Stimulated activated CD4-positive, alpha-beta T cell treated with anti-CD3 and anti-CD28 coated beads, Interleukin-2, amount 100 ng/mL, for 4 hours (primary cell): ENCODE measurements around the gene GARIN3.

Experiments
- DNase-seq: peaks from one replicate; pipeline ENCODE4 v3.0.0-alpha.2; 2020; ENCODE audit warnings: low read depth

GARIN3 gene

DNA sequence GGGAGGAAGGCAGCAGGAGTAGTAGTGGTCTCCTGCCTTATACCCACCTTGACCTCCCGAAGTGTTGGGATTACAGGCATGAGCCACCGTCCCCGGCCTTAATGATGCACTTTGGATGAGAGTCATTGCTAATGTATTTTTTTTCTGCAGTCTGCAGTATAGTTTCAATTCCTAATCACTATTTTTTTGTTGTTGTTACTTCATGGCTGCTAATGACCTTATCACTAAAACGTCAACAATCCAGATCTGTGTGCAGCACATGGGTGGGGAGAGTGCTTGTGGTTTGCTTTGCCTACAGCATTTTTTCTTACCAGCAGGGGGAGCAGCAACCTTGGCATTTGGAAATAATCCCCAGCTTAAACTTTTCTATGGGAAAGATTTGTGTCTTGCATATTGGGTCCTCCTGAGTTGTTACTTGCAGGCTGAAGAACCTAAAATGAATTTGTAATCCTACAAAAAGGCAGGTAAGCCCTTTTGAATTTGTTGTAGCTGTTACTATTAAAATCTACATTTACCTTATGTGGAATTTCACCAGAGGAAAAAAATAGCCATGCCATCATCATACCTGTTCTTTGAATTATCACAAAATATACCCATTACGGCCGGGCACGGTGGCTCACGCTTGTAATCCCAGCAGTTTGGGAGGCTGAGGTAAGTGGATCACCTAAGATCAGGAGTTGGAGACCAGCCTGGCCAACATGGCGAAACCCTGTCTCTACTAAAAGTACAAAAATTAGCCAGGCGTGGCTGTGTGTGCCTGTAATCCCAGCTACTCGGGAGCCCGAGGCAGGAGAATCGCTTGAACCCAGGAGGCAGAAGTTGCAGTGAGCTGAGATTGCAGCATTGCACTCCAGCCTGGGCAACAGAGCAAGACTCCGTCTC lies 17.1 kb downstream of the GARIN3 start:
- peak; percentile 80 for DNase-seq

DNA sequence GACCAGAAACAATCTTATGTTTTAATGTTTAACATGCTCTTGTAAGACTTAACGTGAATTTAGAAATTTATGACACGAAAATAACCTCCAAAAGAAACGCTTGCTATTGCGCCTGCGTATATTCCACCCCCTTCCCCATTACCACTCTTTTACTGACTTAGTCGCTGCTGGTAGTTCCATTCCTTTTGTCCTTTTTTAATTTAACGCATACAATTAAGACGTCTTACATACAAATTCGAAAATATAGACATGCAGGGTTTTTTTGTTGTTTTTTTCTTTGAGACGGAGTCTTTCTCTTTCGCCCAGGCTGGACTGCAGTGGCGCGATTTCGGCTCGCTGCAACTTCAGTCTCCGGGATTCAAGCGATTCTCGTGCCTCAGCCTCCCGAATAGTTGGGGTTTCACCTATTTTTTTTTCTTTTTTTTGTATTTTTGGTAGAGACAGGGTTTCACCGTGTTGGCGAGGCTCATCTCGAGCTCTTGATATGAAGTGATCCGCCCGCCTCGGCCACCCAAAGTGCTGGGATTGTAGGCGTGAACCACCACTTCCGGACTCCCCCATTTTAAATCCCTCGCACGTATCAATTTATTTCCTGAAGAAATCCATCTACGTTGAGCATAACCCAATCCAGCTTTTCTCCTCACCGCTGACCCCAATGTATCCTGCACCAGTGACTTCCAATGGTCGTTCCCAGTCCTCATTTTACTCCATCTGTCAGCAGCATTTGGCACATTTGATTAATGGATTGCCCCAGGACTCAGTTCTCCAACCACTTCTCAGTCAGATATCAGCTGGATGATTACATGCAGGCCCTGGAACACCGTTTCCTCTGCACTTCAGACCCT lies 22.7 kb downstream of the GARIN3 start:
- DNase-seq: no peak

DNA sequence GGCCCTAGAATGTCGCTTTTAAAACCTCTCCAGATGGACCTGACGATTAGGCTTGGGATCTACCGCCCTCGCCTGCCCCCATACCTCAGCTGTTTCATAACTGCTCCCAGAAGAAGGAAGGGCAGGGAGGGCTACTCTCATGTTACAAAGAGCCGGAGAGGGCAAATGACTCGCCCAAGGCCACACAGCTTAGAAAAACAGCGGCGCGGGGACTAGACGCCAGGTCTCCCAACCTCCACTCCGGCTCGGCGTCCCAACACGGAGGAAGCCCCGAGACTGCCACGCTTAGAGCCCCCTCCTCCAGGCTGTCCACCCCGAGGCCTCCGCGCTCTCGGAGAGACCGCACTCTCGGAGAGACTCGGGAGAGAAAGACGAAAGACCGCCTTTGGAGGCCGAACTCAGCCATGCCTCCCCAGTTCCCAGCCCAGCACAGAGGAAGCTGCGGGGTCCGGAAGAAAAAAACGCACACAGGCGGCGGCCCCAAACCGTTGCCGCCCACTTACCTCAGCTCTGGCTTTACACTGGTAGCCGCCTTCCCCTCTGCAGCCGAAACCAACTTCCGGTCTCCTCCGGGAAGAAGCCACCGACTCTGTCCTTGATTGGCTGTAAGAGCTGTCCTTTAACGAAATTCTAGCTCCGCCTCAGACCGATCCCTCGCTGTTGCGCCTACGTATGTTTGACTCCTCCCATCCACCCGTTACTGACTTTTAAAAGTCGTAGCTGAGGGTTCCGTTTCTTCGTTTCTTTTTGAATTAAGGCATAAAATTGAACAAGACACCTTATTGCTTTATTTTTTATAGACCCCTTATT lies 23.5 kb downstream of the GARIN3 start, which contains the start of gene MED7:
TSS of gene MED7 (minus strand) at position 549 of the 810 bp plus-strand sequence. CDS start 3,434 bp downstream, outside the sequence.
- DNase-seq: peak; percentile 88

DNA sequence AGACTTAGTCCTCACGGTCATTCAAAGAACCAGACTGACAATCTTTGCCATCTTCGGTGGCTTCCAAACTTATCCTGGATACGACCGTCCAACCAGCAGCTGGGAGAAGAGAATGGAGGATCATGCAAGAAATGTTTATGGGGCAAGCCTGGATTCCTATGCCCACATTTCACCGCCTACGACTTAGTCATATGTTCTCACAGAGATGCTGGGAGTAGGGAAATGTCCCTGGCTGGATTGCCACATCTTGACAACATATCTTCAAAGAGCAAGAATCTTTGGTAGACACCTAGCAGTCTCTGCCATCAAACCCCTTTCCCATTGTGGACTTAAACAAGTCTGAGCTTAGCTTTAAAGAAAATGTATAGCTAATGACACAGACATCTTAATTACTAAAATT lies 28.4 kb downstream of the GARIN3 start:
- no peak for DNase-seq

DNA sequence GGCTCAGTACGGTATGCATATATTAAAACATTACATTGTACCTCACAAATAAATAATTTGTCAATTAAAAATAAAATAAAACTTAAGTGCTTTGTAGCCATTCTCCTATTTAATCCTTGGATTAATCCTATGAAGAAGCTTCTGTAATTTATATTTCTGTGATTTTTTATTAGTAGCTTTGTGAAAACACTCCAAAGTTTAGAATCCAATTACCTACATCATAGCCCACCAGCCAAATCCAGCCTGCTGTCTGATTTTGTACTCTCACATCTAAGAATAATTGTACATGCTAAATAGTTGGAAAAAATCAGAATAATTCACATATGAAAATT lies 33.8 kb downstream of the GARIN3 start:
- DNase-seq: no peak

DNA sequence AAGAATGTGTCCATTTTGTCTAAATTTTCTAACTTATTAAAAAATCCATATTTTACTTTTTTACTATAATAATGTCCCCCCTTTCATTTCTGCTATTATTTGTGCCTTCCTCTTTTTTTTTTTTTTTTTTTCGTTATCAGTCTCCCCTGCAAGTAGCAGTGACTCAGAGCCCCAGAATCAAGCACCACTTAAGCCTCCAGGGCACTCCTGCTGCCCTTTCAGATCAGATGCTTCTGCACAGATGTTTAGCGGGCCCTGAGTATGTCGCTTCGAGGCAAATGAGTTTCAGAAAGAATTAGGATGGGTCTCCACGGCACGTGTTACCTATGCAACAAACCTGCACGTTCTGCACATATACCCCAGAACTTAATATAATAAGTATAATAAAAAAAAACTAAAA lies 35.1 kb downstream of the GARIN3 start:
- no peak for DNase-seq

DNA sequence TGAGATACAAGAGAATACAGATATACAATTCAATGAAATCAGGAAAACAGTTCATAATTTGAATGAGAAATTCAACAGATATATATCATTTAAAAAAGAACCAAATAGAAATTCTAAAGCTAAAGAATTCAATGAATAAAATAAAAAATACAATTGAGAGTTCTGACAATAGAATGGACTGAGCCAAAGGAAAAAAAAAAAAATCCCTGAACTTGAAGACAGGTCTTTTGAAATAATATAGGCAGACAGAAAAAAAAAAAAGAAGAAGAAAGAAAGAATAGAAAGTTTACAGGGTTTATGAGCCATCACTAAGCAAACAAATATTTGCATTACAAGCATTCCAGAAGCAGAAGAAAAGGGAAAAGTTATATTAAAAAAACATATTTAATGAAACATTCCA lies 44.4 kb downstream of the GARIN3 start:
- DNase-seq: no peak

DNA sequence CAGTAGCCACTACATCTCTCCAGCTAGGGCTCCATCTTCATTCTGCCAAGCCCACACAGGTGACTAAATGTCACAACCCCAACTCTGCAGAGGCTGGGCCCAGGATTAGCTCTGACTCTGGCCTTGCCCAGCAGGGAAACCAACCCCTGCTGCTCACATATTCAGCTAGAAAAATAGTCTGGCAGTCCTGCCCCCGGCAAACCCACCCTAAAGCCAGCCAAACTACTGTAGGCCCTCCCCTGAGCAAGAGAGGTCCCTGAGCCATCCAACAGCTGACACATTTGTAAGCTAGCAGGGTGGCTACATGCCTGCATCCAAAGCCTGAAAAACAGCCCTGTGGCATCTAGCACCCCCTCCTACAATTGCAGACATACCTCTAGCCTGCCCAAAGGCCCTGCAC lies 46.0 kb downstream of the GARIN3 start:
- no peak for DNase-seq

DNA sequence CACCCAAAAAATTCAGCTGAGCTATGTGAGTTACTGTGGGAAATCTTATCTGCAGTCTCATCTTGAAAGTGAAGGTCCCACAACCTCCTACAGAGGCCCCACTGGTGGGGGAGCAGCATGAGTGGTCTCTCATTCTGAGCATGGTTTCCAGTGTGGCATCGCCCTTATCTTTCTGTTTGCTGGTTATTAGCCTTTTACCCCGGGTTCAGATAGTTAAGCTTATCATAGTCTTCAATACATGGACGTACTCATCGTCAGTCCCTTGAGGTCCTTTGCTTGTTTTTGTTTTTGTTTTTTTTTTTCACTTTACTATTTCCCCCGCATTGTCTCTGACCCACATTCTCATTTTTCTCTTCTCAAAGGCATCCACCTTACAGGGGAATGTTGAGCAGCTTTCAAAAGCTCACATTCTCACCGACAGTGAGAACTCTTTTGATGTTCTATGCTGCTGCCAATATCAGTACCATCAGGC lies 49.5 kb downstream of the GARIN3 start:
- DNase-seq: no peak

DNA sequence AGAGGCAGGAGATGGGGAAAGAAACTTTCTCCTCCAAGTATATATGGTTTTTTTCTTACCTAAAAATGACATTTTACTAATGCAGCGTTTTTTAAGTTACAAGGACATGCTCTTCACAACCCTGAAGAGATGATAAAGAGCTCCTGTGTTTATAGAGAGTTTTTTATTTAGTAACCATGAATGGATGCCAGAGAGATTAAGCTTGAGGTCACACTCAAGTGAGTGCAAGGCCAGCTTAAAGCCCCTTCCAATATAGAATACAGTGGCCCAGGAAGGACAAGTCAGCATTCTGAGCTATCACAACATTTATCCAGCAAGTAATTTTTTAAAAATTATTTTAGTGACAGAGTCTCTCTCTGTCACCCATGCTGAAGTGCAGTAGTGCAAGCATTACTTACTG lies 50.6 kb downstream of the GARIN3 start:
- no peak for DNase-seq

DNA sequence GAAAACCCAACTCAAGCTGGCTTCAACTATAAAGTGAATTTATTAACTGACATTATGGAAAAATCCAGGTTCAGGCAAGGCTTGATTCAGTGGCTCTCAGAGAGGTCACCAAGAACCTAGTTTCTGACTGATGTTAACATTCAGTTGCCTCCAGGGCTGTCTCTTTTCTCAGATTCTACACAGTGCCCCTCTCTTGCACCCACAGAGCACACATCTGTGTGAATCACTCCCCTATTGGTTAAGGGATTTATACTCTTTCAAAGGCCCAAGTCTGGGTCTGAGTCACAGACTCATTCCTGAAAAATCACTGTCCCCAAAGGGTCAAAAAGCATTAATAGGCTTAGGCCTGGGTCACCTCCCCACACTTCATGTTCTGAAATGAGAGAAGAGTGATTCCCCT lies 51.1 kb downstream of the GARIN3 start:
- DNase-seq: no peak

DNA sequence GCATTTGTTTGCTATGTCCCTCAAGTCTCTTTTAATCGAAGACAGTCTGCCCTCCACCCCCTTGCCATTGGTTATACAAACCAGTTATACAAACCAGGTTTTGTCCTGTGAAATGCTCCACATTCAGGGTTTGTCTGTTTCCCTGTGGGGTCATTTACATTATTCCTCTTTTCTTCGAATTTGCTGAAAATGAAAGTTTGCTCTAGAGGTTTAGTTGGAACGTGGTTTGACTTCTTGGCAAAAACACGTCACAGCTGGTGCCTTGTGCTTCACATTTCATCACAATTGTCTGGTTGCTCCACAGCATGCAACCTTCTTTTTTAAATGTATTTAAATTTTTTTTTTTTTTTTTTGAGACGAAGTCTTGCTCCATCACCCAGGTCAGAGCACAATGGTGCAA lies 53.1 kb downstream of the GARIN3 start:
- no peak for DNase-seq
